ENCODE data around the gene RAB32. TPM values are rescaled to one million over a fixed set of nuclear protein-coding genes. Genes with fewer than 3 reads are reported as not detected.

The RAB32 gene
- polyA plus RNA-seq, 1 donor, result 12.0 TPM

- DNase-seq, result no peak
Observed at GRCh38 chr6:146583966-146584365, 40.3 kb downstream of the RAB32 start.

GRCh38 chr6:146587459-146587858, 43.8 kb downstream of the RAB32 start:
- no peak for DNase-seq

GRCh38 chr6:146590492-146590891, 46.9 kb downstream of the RAB32 start:
- no peak for DNase-seq

DNA sequence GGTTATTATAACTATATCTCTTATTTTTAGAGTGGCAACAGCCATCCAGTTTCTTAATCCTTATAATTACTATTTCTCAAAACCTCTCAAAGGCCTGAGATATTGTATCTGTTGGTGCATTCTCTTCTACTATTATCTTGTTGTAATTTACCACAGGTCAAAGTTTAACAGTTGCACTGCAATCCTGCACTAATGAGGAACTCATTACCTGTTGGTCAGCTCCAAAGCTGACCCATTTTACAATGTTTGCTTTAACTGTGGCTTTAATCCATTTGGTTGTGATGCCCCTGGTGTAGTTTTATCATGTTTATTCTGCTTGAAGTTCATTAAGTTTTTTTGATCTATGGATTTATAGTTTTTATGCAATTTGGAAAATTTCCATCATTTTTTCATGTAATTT, 48.8 kb downstream of the RAB32 start:
- DNase-seq, result no peak

DNA sequence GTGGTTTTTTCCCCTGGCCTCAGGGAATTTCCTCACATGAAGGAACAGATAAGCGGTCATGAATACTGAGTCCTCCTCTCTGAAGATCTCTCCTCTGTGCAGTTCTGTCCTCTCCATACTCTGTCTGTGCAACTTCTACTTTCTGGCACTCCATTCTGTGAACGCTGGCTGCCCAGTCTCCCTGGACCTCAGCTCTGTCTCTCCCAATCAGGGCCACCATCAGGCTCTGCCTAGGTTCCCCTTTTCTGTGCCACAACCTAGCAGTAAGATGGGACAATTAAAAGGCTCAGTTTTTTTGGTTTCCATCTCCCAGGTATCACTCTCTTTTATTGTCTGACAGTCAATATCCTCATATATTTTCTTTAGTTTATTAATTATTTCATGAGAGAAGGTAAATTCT, 50.4 kb downstream of the RAB32 start:
- DNase-seq, result no peak

- DNase-seq, result no peak
Observed at GRCh38 chr6:146594495-146594894, 50.9 kb downstream of the RAB32 start.

DNA sequence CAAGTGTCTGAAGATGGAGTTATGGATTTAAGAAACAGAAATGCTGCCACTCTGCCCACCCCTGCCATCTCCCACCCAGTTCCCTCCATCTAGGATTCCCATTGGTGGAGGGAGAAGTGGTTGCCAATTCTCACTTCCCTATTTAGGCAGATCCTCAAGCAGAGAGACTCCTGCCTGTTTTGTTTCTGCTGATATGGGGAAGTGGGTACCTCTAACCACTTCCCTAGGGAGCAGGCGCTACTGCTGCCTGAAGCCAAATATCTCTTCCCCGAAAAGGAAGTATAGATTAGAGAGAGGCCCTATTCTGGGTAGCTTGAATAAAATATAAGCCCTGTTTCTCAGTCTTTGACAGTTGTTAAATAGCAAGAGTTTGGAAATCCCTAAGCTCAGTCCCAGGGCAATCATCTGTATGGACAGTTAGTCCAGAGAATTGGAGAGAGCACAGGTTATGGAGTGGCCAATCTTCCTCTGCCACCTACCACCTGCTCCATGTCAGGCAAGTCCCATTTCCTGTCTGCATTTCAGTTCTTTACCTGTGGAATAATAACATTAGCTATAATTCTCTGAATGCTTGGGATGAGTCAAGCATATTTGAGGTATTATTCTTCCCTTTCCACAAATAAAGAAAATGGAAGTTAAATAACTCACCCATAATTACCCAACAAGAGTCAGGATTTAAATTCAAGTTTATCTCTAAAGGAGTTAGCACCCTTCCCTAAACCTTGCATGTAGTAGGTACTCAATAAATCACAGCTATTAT, 52.5 kb downstream of the RAB32 start:
- DNase-seq, result peak; percentile 30

- peak; percentile 66 for DNase-seq
Observed at GRCh38 chr6:146598772-146599405, 55.3 kb downstream of the RAB32 start, which contains the start of gene ADGB. Gene ADGB, plus strand, starts transcription at chr6:146598972. Its CDS starts 69 bp downstream, at chr6:146599041.

GRCh38 chr6:146601352-146601751, 57.7 kb downstream of the RAB32 start:
- no peak for DNase-seq

- DNase-seq, result no peak
Observed at GRCh38 chr6:146602526-146602925, 58.9 kb downstream of the RAB32 start.

Other genes starting within 250 kb of the RAB32 start
- gene ADGB, start 55.1 kb downstream of the RAB32 start, polyA plus RNA-seq (ENCODE audit: insufficient read length), result not detected

All from hindlimb muscle (tissue), 1 donor.